Large intestine (tissue), 3 donors: Measurements from ENCODE around the gene GSG1L. TPM values are rescaled to one million over a fixed set of nuclear protein-coding genes. Genes with fewer than 3 reads are reported as not detected.

Experiments
- DNase-seq, 2 donors: peaks; one replicate each; pipeline versions ENCODE4 v3.0.0 to v3.0.0-alpha.2; 2013
- H3K27ac ChIP-seq: one replicate; pipeline ENCODE4 v1.5.1; 2013; ENCODE audit warnings: low read length
- H3K27me3 ChIP-seq: 2 replicates; pipeline ENCODE4 v1.6.1; 2013; ENCODE audit warnings: low read length; ENCODE audit not compliant: control insufficient read depth, insufficient read depth
- H3K36me3 ChIP-seq: 2 replicates; pipeline ENCODE4 v1.6.1; 2013; ENCODE audit warnings: low read length; ENCODE audit not compliant: control insufficient read depth, insufficient read depth
- H3K4me1 ChIP-seq: one replicate; pipeline ENCODE4 v1.6.1; 2013; ENCODE audit warnings: low read length; ENCODE audit not compliant: control insufficient read depth, insufficient read depth
- H3K4me3 ChIP-seq: one replicate; pipeline ENCODE4 v1.5.1; 2013; ENCODE audit warnings: low read length
- H3K9me3 ChIP-seq: one replicate; pipeline ENCODE4 v1.6.1; 2013; ENCODE audit warnings: mild to moderate bottlenecking, low read depth, low read length, moderate library complexity; ENCODE audit not compliant: control insufficient read depth
- WGBS: methylation state at CpG from one replicate; pipeline ENCODE4 v1.1.5; 2013; ENCODE audit warnings: low lambda C conversion rate; ENCODE audit not compliant: insufficient coverage; 5-methylcytosine and 5-hydroxymethylcytosine counted together
- polyA plus RNA-seq: library from polyadenylated mRNA; unstranded; fragments of 120-200 nt; gene quantifications from one replicate; pipeline ENCODE4 v1.2.1, GENCODE V29; 2013

The GSG1L gene
- polyA plus RNA-seq, 1 donor: 1.2 TPM

DNA sequence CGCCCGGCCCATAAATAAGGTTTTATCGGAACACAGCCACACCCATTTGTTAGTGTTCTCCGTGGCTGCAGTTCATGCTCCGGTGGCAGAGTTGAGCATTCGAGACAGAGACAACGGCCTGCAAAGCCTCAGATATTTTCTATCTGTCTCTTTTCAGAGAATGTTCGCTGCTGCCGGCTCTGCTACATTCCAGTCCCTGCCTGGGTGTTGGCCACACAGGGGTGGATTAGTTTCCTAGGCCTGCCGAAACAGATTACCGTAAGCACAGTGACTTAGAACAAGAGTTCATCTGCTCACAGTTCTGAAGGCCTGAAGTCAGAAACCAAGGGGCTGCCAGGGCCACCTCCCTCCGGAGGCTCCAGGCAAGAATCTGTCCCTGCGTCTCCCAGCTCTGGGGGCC is 19.1 kb upstream of the GSG1L start:
- Histone ChIP-seq H3K4me1 (peaks cover 2% of the 10 kb centered on the region), H3K27ac (no peak overlapping the region), H3K9me3 (no peaks in the 10 kb centered on the region), H3K27me3 (no peaks in the 10 kb centered on the region), H3K36me3 (no peaks in the 10 kb centered on the region), H3K4me3 (no peak overlapping the region)
- WGBS: no CpG with 5 or more reads among the region's 13 CpGs
- DNase-seq: no peak

DNA sequence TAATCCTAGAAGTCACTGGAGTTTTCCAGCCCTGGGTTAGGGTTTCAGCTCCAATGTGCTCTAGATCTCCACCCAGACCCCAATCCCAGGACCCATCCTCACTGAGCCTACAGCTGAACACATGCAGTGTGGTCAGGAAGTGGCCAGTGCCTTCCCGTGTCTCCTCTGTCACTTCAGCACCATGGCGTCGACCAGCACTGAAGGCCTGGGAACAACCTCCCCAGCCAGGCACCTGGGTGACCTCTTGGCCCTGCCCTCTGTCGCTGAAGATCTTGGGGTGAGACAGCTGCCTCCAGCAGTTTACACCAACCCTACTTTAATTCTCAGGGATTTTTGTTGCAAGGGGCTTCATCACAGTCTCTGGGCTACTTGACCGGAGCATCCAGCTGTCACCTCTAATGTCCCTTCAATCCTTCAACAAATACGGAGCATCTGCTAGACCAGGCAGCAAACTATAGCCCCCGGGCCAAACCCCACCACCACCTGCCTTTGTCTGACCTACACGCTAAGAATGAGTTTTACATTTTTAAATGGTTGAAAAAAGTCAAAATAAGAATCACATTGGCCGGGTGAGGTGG is 18.0 kb upstream of the GSG1L start:
- H3K27me3 ChIP-seq: no peaks in the 10 kb centered on the region
- H3K9me3 ChIP-seq: no peaks in the 10 kb centered on the region
- peaks cover 2% of the 10 kb centered on the region for H3K4me1 ChIP-seq
- WGBS: no CpG with 5 or more reads among the region's 9 CpGs
- no peak for DNase-seq
- H3K36me3 ChIP-seq: no peaks in the 10 kb centered on the region
- no peak overlapping the region for H3K27ac ChIP-seq
- H3K4me3 ChIP-seq: no peak overlapping the region

DNA sequence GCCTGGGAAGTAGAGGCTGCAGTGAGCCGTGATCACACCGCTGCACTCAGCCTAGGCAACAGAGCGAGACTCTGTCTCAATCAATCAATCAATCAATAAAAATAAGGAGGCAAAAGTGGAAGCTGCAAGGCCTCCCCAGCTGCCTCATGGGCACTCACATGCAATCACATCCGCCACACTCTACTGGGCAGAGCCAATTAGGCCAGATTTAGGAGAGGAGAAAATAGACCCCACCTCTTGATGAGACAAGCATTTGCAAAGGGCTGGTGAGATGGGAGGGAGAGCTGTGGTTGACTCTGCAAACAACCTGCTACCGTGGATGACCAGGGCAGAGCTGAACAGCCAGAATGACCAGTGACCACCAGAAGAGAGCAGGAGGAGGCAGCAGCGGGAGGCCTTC is 14.7 kb upstream of the GSG1L start:
- H3K36me3 ChIP-seq: no peaks in the 10 kb centered on the region
- no peaks in the 10 kb centered on the region for H3K9me3 ChIP-seq
- no peak overlapping the region for H3K27ac ChIP-seq
- H3K4me3 ChIP-seq: no peak overlapping the region
- H3K27me3 ChIP-seq: no peaks in the 10 kb centered on the region
- H3K4me1 ChIP-seq: peaks cover 2% of the 10 kb centered on the region
- no CpG with 5 or more reads among the region's 6 CpGs for WGBS
- no peak for DNase-seq

DNA sequence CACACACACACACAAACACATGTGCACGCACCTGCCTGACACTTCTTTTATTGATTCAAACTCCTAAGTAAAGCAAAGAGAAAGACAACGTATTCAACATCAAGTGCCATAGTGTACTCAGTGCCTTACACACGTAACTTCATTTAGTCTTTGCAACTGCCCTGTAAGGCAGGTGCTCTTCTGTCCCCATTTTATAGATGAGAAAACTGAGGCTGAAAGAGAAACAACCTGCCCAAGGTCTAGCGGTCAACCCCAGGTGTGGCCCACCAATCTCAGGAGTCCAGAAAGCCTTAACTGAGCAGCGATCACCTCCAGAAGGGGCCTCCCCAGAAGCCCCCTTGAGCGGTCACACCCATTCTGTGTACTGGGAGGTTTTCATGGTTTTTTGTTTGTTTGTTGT is 10.3 kb upstream of the GSG1L start:
- Histone ChIP-seq H3K27me3 (no peaks in the 10 kb centered on the region), H3K27ac (no peak overlapping the region), H3K4me1 (no peaks in the 10 kb centered on the region), H3K4me3 (no peak overlapping the region), H3K9me3 (no peaks in the 10 kb centered on the region), H3K36me3 (no peaks in the 10 kb centered on the region)
- DNase-seq: no peak
- no CpG with 5 or more reads among the region's 6 CpGs for WGBS

DNA sequence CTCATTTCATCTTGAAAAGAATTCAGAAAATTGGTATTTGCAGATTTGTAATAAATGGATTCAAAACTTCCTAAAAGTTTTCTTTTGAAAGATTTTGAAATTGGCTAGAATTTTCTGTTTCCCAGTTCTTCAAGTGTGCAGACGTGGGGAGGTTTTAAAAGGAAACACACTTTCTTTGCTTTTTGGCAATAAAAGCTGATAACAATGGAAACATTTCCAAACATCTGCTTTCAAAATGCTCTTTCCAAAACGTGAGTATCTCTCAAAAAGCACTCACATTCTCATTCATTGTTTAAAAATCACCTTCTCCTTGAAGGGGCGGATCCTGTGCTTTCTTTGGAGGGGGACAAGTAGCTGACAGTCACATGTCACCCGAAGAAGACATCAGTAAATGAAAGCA is 8.6 kb upstream of the GSG1L start:
- no peaks in the 10 kb centered on the region for H3K36me3 ChIP-seq
- H3K4me3 ChIP-seq: no peak overlapping the region
- H3K9me3 ChIP-seq: no peaks in the 10 kb centered on the region
- 0% methylated on average over 1 of the region's 4 CpGs for WGBS
- no peaks in the 10 kb centered on the region for H3K4me1 ChIP-seq
- no peak overlapping the region for H3K27ac ChIP-seq
- no peaks in the 10 kb centered on the region for H3K27me3 ChIP-seq
- no peak for DNase-seq

DNA sequence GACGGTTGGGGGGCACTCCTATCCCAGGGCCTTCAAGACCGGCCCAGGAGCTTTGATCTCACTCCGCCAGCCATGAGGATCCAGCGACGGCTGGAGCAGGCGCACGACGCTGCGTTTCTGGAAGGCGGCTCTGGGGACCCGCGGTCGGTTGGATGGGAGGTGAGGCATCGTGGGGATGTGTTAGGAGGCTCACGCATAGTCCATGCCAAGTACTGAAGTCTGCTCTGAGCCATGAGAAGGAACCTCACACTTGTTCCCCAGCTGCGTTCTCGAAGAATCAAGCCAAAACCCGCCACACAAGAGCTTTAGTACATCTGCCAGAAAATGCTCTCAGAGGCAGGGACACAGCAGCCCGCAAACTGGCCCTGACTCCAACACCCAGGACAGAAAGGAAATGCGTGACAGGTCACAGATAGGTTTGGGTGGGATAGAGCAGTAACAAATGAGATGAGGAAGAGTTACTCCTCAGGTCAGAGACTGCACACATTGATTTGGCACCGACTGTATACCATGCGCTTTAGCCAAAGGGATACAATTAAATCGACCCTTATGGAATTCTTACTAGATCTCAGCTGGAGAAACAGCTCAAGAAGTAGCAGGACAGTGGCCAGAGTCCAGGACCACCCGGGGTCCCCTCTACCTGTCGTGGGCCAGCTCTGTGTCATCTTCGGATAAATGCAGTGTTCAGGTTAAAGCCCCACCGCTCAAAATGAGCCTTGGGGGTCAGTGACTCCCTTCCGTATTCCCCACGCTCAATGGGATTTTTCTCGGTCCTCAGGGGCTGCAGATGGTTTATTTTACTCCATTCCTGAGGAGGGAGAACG is 6.7 kb upstream of the GSG1L start:
- WGBS: no CpG with 5 or more reads among the region's 31 CpGs
- H3K4me1 ChIP-seq: no peaks in the 10 kb centered on the region
- H3K27me3 ChIP-seq: peaks cover 7% of the 10 kb centered on the region
- H3K9me3 ChIP-seq: no peaks in the 10 kb centered on the region
- H3K27ac ChIP-seq: no peak overlapping the region
- DNase-seq: no peak
- H3K36me3 ChIP-seq: no peaks in the 10 kb centered on the region
- H3K4me3 ChIP-seq: no peak overlapping the region

DNA sequence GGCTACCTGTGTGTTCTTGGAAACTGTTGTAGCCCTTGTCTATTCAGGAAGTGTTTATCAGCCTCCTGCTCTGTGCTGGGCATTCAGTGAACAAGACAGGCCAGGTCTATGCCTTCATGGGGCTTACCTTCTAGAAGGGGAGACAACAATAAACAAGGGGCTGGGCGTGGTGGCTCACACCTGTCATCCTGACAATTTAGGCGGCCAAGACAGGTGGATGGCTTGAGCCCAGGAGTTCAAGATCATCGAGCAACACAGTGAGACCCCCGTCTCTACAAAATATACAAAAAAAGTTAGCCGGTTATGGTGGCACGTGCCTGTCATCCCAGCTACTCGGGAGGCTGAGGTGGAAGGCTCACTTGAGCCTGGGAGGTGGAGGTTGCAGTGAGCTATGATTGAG is 5.5 kb upstream of the GSG1L start:
- no peak for DNase-seq
- no peak overlapping the region for H3K4me3 ChIP-seq
- H3K4me1 ChIP-seq: no peaks in the 10 kb centered on the region
- WGBS: no CpG with 5 or more reads among the region's 7 CpGs
- no peaks in the 10 kb centered on the region for H3K9me3 ChIP-seq
- no peak overlapping the region for H3K27ac ChIP-seq
- H3K27me3 ChIP-seq: peaks cover 19% of the 10 kb centered on the region
- no peaks in the 10 kb centered on the region for H3K36me3 ChIP-seq

DNA sequence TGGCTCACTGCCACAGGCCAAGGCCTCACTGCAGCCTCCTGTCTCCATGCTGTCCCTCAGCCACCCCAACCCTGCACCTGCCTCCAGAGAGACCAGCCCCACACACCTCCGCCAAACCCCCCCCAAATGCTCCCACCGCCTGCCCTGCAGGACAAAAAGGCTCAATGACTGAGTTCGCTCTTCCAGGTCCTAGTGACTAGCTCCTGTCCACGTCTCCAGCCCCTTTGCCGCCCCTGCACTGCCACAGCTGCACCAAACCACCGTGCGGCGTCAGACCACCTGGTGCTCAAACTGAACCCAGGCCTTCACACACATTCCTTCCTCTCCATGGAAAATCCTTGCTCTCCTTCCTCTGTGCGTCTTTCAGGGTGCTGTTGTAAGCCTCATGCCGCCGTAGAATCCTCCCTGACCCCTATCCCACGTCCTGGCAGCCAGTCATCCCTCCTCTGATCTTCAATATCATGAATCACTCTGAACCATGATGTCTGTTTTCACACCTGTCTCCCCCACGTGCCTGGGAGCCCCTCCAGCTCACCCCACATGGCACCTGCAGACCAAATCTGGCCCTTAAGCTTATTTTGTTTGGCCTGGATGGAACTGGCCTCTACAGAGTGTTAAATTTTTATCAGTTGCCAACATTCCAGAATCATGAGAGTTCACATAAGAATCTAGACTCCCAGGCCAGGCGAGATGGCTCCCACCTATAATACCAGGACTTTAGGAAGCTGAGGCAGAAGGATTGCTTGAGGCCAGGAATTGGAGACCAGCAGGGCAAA is 4.3 kb upstream of the GSG1L start:
- DNase-seq: no peak
- H3K36me3 ChIP-seq: no peaks in the 10 kb centered on the region
- 80% methylated on average over 2 of the region's 14 CpGs for WGBS
- H3K4me3 ChIP-seq: no peak overlapping the region
- H3K27me3 ChIP-seq: peaks cover 23% of the 10 kb centered on the region
- H3K9me3 ChIP-seq: no peaks in the 10 kb centered on the region
- no peaks in the 10 kb centered on the region for H3K4me1 ChIP-seq
- H3K27ac ChIP-seq: no peak overlapping the region

DNA sequence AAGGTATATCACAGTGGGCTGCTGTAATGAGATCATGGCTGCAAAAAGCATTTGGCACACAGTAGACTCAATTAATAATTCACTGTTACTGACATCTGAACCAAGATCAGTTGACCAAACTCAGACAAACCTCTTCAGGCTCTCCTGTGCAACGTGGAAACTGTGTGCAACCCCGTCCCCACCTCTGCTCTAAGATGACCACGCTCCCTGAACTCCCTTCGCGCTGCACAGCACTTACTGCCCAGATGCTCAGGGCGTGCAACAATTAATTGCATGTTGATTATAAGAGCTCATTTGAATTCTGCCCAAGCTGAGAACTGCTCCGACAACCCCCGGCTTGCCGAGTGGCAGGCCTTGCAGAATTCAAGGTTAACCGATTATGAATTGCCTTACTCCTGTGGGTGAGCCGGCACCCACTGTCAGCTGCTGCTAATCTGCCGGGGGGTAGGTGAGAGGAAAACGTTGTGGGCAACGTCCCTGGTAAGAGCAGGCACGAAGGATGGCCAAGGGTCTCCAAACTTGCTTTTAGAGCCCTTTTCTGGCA is 1.3 kb upstream of the GSG1L start:
- H3K27ac ChIP-seq: no peak overlapping the region
- peaks cover 50% of the 10 kb centered on the region for H3K27me3 ChIP-seq
- H3K9me3 ChIP-seq: no peaks in the 10 kb centered on the region
- no peaks in the 10 kb centered on the region for H3K4me1 ChIP-seq
- DNase-seq: no peak
- H3K36me3 ChIP-seq: no peaks in the 10 kb centered on the region
- 60% methylated on average over 1 of the region's 15 CpGs for WGBS
- H3K4me3 ChIP-seq: no peak overlapping the region

DNA sequence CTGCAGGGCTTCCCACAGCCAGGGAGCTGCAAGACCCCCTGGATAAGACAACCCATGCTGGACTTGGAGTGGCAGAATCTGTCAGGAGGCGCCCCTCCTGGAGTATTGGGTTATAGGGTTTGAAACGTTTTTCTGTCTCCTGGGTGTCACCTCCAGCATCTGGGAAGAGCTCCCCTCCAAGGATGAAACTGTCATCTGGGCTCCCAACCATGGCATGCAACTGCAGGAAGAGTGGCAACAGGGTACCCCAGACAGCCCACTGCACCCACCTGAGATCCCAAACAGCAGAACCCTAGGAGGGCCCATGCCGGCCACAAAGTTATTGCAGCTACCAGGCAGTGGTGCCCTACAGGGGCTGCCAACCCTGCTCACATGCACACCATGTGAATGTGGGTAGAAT is 636 bp upstream of the GSG1L start:
- H3K36me3 ChIP-seq: no peaks in the 10 kb centered on the region

More for the DNA sequence above, 636 bp upstream of the GSG1L start:
- DNase-seq: no peak
- Histone ChIP-seq H3K27ac (no peak overlapping the region), H3K4me1 (no peaks in the 10 kb centered on the region), H3K27me3 (peaks cover 56% of the 10 kb centered on the region), H3K4me3 (no peak overlapping the region), H3K9me3 (no peaks in the 10 kb centered on the region)
- WGBS: no CpG with 5 or more reads among the region's 3 CpGs
